ENCODE results near the gene MNT. TPM values are rescaled to one million over a fixed set of nuclear protein-coding genes. Genes with fewer than 3 reads are reported as not detected.
"Not testable (repeated sequence)": the region's sequence is repeated elsewhere in the genome, so short reads cannot be mapped to it uniquely, and the experiment has no call there.

The MNT gene
- total RNA-seq (2014; rRNA removed; shearing (Covaris generic); ENCODE audit: low replicate concordance) = 0.35 and 0.68 TPM in 2 replicates

DNA sequence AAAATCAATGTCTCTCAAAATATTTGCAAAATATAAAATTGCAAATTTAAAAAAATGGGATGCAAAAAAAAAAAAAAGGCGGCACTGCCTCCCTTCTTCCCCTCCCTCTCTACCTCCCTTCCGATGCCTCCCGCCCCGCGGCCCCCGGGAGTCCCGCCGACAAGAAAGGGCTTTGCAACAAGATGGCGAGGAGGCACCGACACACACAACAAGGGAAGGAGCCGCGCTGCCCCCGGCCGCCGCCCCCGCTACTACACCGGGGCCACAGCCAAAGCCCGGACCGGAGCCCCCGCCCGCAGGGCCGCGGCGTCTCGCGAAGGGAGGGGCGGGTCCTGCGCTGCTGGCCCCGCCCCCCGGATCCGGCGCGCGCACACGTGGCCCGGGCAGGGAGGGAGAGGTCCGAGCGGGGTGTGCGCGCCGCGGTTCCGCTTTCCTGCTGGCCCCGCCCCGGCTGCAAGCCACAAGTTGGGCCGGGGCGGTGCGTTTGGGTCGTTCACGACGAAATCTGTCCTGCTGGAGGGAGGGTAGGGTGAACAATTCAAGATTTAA lies at the start of gene MNT:
MNT (minus strand) TSS at position 184 of the 549 bp plus-strand sequence. CDS start 348 bp downstream, outside the sequence.
- peak; percentile 97 for DNase-seq (ENCODE audit: low read depth)
- in situ Hi-C loops (cut with HindIII; ENCODE audit: low pct_unique_long_range_greater_than_20kb, low sequenced_read_pairs) = no loop called here

DNA sequence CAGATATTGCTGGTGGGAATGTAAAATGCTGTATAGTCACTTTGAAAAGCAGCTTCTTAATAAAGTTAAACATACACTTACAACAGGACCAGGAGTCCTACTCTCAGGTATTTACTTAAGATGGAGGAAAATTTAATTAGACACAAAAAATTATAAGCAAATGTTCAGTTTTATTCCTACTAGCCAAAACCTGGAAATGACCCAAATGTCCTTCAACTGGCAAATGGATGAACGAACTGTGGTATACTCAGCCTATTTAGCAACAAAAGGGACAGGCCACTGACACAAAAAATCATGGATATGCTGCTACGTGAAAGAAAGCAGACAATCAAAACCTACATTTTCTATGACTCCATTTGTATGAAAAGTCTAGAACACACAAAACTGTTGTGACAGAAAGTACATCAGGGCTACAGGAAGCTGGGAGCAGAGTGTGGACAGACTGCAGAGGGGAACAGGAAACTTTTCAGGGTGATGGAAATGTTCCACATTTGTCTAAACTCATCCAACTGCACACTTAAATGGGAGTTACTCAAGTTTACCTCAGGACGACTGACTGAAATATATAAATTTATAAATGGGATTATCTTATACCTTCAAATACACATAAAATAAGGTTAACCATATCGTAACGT lies 49.3 kb upstream of the MNT start:
- DNase-seq (ENCODE audit: low read depth) = no peak
- in situ Hi-C loops (cut with HindIII; ENCODE audit: low pct_unique_long_range_greater_than_20kb, low sequenced_read_pairs) = no loop called here

DNA sequence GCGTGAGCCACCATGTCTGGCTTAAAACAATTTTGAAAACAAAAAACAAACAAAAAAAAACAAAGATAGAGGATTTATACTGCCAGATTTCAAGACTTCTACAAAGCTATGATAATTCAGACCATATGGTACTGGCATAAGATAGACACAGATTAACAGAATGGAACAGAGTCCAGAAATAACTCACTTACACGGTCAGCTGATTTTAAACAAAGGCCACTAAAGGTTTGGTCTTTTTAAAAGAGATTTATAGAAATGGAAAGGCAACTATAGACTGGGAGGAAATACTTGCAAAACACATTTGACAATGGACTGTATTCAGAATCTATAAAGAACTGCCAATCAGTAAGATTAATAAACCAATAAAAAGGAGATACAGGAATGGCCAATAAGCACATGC lies 48.6 kb upstream of the MNT start:
- in situ Hi-C loops (cut with HindIII; ENCODE audit: low pct_unique_long_range_greater_than_20kb, low sequenced_read_pairs) = no loop called here

GRCh38 chr17:2447479-2447878 lies 46.6 kb upstream of the MNT start:
- DNase-seq (ENCODE audit: low read depth); in situ Hi-C loops (cut with HindIII; ENCODE audit: low pct_unique_long_range_greater_than_20kb, low sequenced_read_pairs): not testable (repeated sequence)

More for the DNA sequence above, 48.6 kb upstream of the MNT start:
- DNase-seq (ENCODE audit: low read depth) = no peak

- no peak for DNase-seq (ENCODE audit: low read depth)
- in situ Hi-C loops (cut with HindIII; ENCODE audit: low pct_unique_long_range_greater_than_20kb, low sequenced_read_pairs) = no loop called here
Measured at GRCh38 chr17:2445638-2446037, 44.8 kb upstream of the MNT start.

DNA sequence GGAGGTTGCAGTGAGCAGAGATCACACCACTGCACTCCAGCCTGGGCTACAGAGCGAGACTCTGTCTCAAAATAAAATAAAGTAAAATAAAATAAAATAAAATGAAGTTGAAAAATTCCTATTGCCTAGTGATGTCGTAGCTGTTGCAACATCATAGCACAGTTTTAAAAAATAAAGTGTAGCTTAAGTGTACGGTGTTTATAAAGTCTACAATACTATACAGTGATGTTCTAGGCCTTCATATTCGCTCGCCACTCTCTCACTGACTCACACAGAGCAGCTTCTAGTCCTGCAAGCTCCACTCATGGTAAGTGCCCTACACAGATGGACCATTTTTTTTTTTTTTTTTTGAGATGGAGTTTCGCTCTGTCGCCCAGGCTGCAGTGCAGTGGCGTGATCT lies 43.5 kb upstream of the MNT start:
- in situ Hi-C loops (cut with HindIII; ENCODE audit: low pct_unique_long_range_greater_than_20kb, low sequenced_read_pairs) = no loop called here
- DNase-seq (ENCODE audit: low read depth) = no peak

GRCh38 chr17:2442166-2442565 lies 41.3 kb upstream of the MNT start:
- DNase-seq (ENCODE audit: low read depth) = no peak
- in situ Hi-C loops (cut with HindIII; ENCODE audit: low pct_unique_long_range_greater_than_20kb, low sequenced_read_pairs) = no loop called here

GRCh38 chr17:2440930-2441329 lies 40.1 kb upstream of the MNT start:
- in situ Hi-C loops (cut with HindIII; ENCODE audit: low pct_unique_long_range_greater_than_20kb, low sequenced_read_pairs) = no loop called here
- no peak for DNase-seq (ENCODE audit: low read depth)

DNA sequence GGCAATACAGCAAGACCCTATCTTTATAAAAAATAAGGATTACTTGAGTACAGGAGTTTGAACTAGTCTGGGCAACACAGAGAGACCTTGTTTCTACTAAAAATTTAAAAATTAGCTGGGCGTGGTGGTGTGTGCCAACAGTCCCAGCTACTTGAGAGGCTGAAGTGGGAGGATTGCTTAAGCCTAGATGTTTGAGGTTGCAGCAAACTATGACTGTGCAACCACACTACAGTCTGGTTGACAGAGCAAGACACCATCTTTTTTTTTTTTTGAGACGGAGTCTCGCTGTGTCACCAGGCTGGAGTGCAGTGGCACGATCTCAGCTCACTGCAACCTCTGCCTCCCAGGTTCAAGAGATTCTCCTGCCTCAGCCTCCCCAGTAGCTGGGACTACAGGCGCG lies 39.1 kb upstream of the MNT start:
- in situ Hi-C loops (cut with HindIII; ENCODE audit: low pct_unique_long_range_greater_than_20kb, low sequenced_read_pairs); DNase-seq (ENCODE audit: low read depth): not testable (repeated sequence)

DNA sequence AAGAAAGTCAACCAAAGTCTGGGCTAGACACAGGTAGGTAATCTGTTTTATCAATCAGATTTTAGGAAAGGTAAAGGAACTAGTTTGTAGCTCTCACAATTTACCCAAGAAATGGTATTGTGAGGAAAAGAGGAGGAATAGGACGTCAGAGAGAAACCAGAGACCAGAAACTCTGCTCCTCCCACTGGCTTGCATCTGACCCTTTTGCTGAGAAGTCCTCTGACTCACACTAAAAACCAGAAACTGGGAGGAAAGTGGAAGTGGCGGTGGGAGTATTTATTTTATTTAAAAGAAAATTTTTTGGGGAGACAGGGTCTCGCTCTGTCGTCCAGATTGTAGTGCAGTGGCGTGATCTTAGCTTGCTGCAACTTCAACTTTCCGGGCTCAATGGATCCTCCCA lies 38.0 kb upstream of the MNT start:
- in situ Hi-C loops (cut with HindIII; ENCODE audit: low pct_unique_long_range_greater_than_20kb, low sequenced_read_pairs) = no loop called here
- no peak for DNase-seq (ENCODE audit: low read depth)

DNA sequence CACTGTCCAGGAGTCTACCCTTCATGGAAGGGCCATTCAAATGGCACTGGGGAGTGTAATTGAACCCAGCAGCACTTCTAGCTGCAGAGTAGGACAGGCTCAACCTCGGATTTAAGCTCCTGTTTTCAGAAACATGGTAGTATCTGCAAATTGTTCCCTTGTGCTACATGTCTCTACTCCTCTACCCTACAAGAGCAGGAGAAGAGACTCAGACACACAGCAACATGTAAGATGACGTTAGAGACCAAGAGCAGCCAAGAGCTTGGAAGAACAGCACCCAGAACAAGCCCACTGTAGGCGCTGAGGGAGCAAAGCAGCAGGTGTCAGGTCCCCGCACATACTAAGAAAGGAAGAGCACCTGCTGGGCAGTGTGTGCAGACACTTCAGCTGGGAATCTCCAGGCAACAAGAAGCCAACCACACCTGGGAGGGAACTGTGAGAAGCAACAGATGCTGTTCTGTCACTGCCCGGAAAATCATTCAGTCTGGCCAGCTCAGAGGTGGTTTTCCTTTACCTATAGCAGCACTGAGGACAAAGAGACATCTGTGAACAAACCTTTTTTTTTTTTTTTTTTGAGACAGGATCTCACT lies 35.6 kb upstream of the MNT start:
- in situ Hi-C loops (cut with HindIII; ENCODE audit: low pct_unique_long_range_greater_than_20kb, low sequenced_read_pairs) = no loop called here

DNA sequence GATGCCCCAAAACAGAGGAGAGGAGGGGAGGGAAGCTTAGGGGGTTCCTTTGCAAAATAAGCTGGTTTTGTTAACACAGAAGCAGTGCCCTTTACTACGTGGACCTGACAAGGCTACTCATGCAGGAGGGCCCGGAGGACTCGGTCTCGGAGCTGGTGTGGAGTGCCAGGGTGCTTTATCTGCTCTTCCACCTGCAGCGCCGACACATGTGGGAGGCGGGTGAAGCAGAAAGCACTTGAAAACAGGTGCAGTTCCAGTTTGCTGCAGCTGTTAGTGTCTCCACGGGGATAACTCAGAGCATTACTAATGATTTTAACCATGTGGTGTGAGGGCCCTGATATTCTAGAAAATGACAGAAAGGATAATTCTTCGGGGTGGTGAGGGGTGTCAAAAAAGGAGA lies 35.0 kb upstream of the MNT start:
- DNase-seq (ENCODE audit: low read depth) = no peak
- in situ Hi-C loops (cut with HindIII; ENCODE audit: low pct_unique_long_range_greater_than_20kb, low sequenced_read_pairs) = no loop called here

More for the DNA sequence above, 35.6 kb upstream of the MNT start:
- DNase-seq (ENCODE audit: low read depth) = no peak

DNA sequence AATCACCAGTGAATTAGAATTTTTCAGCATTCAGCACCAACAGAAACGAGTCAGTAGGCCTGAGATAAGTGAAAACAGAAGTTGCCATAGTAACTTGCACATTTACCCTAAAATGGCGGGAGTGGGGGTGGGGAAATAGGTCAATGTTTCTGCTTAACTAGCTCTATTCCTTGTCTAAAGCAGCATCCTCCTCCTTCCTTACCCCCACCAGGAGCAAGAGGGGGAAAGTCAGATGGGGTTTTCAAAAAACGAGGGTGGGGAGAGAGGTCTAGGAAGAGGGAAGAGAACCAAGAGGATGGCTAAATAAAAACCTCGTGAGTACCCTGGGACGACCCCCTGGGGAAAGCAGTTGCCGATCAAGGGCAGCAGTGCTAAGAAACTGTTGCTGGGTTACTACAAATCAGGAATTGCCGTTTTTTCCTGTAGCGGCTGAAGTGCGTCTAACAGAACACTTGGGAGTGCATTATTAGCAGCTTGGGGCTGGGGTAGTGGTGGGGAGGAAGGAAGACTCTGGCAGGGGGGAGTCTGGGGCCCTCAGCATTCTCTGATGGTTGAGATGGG lies 34.4 kb upstream of the MNT start:
- in situ Hi-C loops (cut with HindIII; ENCODE audit: low pct_unique_long_range_greater_than_20kb, low sequenced_read_pairs) = no loop called here
- no peak for DNase-seq (ENCODE audit: low read depth)

- in situ Hi-C loops (cut with HindIII; ENCODE audit: low pct_unique_long_range_greater_than_20kb, low sequenced_read_pairs) = no loop called here
- no peak for DNase-seq (ENCODE audit: low read depth)
Measured at GRCh38 chr17:2433696-2434095, 32.8 kb upstream of the MNT start.

DNA sequence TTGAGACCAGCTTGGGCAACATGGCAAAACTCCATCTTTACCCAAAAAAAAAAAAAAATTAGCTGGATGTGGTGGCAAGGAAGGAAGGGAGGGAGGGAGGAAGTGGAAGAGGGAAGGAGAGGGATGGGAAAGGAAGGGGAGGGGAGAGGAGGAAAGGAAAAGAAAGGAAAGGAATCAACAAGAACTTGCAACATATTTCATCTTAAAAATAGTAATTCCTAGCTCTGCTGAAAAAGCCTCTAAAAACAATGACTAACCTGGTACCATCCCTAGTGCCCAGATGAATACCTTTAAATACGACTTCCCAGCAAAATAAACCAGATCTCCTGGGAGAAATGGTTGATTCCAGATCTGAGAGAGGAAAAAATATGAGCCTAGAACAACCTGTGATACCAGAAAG lies 27.1 kb upstream of the MNT start:
- in situ Hi-C loops (cut with HindIII; ENCODE audit: low pct_unique_long_range_greater_than_20kb, low sequenced_read_pairs) = no loop called here
- no peak for DNase-seq (ENCODE audit: low read depth)

GRCh38 chr17:2427215-2427614 lies 26.4 kb upstream of the MNT start:
- no peak for DNase-seq (ENCODE audit: low read depth)
- in situ Hi-C loops (cut with HindIII; ENCODE audit: low pct_unique_long_range_greater_than_20kb, low sequenced_read_pairs) = no loop called here

DNA sequence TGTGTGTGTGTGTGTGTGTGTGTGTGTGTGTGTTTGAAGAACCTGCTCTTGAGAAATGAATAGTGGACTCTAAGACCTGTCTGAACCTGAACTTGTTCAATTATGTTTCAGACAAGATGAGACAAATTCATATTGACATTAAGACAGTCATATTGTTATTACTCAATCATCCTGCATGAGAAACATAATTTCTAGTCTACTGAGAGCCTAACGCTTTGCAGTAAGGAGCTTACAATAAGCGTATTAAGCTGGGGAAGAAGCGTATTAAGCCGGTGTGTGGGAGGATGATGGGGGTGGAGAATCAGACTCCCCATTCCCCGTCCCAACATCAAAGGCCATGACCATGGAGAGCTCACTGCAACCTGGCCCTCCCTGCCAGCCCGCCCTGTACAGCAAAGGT lies 22.4 kb upstream of the MNT start:
- DNase-seq (ENCODE audit: low read depth) = no peak
- in situ Hi-C loops (cut with HindIII; ENCODE audit: low pct_unique_long_range_greater_than_20kb, low sequenced_read_pairs) = no loop called here

GRCh38 chr17:2421315-2422147 lies 20.7 kb upstream of the MNT start:
- no peak for DNase-seq (ENCODE audit: low read depth)
- in situ Hi-C loops (cut with HindIII; ENCODE audit: low pct_unique_long_range_greater_than_20kb, low sequenced_read_pairs) = no loop called here

DNA sequence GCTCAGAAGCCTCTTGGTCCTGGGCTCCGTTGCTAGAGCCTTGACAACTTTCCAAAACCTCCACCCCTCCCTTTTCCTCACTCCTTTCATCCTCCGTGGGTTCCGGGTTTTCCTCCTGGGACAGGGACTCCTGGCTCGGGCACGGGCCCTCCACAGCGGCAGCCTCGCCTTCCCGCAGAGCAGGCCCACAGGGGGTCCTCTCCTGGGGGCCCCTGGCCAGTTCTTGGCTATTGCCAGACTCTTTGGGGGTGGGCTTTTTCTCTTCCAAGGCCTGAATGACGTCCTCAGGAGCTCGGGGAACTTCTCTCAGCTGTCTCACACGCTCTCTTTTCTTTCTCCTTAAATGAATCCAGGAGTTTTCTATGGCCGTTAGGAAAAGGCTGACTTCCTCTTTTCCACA lies 19.3 kb upstream of the MNT start:
- DNase-seq (ENCODE audit: low read depth) = no peak
- in situ Hi-C loops (cut with HindIII; ENCODE audit: low pct_unique_long_range_greater_than_20kb, low sequenced_read_pairs) = no loop called here

Data from Caki2 (cell line).